Glomerular visceral epithelial cell (primary cell): ENCODE measurements around the gene PER3.

Experiments used
- DNase-seq: peaks from one replicate; pipeline ENCODE4 v3.0.0-alpha.2; 2016; ENCODE audit errors: extremely low spot score

The PER3 gene

DNA sequence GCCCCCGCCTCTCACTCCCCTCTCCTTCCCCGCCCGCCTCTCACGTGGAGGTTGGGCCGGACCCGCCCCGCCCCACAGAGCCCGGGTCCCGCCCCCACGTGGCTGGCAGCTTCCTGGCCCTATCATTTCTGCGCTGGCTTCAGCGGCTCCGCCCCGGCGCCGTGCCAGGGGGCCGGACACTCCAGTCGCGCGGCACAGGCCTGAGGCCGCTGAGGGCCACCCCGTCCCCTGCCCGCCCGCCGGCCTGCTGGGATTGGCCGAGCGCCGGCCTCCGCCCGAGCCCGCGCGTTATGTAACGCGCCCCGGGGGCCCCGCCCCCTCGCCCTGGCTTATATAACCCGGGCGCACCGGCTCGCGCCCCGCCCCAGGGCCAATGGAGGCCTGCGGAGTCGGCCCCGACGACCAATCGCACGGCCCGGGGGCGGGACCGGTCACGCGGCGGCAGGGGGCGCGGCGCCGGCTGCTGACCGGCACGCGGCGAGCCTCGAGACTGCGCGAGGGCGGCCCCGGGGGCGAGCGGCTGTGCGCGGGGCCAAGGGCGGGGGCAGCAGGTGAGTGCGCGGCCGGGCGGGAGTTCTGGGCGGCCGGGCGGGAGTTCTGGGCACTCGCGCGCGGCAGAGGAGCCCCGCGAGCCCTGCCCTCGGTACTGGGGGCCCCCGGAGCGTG is at the start of gene PER3:
PER3 (plus strand) TSS at position 466 of the 666 bp plus-strand sequence. CDS start 587 bp downstream, outside the sequence.
- peak; percentile 99 for DNase-seq

DNA sequence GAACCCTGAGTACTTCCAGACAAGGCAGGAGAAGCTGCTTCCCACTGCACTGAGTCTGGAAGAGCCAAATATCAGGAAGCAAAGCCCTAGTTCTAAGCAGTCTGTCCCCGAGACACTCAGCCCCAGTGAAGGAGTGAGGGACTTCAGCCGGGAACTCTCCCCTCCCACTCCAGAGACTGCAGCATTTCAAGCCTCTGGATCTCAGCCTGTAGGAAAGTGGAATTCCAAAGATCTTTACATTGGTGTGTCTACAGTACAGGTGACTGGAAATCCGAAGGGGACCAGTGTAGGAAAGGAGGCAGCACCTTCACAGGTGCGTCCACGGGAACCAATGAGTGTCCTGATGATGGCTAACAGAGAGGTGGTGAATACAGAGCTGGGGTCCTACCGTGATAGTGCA is 46.0 kb upstream of the PER3 start:
- DNase-seq, result no peak

- no peak for DNase-seq
These were observed 40.7 kb upstream of the PER3 start for GRCh38 chr1:7743346-7743745.

DNA sequence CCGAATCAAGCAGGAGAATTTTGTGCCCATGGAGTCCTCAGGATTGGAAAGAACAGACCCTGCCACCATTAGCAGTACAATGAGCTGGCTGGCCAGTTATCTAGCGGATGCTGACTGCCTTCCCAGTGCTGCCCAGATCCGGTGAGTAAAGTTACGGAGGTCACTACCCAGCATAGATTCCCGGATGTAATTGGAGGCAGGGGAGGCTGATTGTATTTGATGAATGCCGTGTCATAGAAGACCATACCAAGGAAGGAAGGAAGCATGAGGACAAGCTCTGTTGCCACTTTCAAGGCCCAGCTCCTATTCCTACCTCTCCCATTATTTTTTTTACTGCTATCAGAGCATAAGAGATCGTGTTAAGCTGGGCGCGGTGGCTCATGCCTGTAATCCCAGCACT is 39.2 kb upstream of the PER3 start:
- DNase-seq, result no peak

DNA sequence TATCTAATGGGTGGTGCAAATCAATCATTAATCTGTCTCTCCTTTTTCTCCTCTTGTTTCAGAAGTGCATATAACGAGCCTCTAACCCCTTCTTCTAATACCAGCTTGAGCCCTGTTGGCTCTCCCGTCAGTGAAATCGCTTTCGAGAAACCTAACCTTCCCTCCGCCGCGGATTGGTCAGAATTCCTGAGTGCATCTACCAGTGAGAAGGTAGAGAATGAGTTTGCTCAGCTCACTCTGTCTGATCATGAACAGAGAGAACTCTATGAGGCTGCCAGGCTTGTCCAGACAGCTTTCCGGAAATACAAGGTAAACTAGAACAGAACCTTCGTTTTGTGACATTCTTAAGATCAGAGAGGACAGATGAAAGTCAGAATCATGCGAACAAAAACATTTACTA is 38.3 kb upstream of the PER3 start:
- DNase-seq, result no peak

DNA sequence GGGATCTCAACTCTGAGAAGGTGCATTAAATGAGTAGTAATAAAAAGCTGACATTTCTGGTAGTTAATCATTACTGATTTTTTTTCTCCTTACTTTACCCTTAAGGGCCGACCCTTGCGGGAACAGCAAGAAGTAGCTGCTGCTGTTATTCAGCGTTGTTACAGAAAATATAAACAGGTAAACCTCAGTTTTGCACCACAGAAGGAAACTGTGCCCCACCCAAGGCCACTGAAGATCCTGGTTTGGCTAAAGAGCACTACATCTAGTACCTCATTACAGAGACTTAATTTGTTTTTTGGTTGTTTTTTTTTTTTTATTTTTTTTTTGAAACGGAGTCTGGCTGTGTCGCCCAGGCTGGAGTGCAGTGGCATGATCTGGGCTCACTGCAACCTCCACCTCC is 36.5 kb upstream of the PER3 start:
- no peak for DNase-seq

DNA sequence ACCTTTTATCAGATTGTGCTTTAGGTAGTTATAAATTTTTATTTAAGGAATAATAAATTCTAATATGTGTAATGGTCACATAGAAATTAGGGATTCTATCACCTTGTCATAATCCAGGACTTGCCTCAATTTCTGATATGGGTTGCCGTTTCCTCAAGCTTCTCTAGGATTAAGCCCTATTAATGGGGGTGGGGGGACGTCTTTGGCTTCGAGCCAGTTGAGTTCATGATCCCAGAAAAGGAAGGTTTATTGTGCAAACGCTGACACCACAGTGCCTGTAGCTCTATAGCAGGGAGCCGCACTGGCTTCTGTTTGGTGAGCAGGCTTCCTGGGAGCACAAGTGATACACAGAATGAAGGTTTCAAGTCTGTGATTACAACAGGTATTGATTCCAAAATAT is 35.0 kb upstream of the PER3 start:
- no peak for DNase-seq

DNA sequence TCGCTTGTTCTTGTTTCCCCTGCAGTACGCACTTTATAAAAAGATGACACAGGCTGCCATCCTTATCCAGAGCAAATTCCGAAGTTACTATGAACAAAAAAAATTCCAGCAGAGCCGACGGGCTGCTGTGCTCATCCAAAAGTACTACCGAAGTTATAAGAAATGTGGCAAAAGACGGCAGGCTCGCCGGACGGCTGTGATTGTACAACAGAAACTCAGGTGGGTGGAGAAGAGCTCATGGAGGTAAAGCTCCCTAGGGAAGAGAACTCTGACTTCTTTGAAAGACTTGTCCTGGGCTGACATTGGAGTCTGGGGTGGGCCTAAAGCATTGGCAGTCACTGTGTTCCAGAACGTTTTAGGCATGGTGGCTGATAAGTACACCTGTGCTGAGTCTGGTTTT is 32.9 kb upstream of the PER3 start:
- DNase-seq, result no peak

- peak; percentile 54 for DNase-seq
These were observed 31.3 kb upstream of the PER3 start for GRCh38 chr1:7752512-7753417.

- DNase-seq, result no peak
These were observed 30.4 kb upstream of the PER3 start for GRCh38 chr1:7753641-7754040.

DNA sequence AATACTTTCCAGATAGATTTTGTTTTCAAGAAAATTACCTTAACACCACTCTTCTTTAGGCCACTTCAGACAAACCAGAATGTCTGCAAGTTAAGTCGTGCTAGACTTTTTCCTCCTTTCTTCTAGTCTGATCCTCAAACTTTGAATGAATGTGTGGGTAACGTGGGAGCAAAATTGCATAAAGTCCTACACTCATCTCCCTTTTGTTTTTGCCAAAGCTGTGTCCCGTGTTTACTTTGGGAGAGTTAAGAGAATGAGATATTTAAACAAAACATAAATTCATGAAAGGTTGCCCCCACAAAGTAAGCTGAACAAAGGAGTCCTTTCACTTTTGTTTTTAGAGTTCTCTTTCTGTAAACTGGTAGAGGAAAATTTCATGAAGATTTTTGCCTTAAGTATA is 29.9 kb upstream of the PER3 start:
- no peak for DNase-seq

DNA sequence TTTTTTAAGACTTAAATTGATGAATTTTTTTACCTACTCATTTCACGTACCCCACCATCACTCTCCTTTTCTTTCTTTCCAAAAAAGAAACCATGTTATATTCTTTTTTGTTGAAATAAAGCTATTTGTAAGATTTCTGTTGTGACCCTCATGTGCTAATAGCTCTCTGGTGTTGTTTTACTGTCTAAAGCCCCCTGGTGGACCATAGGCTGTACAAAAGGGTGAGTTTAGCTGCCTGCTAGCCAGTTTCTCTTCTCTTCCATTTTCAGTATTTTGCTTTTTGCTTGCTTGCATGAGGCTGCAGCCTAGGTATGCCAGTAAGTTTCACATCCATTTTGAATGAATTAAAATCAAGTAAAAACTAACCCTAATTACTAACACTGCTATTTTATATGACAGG is 28.6 kb upstream of the PER3 start:
- DNase-seq, result peak; percentile 5

- DNase-seq, result no peak
These were observed 23.8 kb upstream of the PER3 start for GRCh38 chr1:7760245-7760644.

DNA sequence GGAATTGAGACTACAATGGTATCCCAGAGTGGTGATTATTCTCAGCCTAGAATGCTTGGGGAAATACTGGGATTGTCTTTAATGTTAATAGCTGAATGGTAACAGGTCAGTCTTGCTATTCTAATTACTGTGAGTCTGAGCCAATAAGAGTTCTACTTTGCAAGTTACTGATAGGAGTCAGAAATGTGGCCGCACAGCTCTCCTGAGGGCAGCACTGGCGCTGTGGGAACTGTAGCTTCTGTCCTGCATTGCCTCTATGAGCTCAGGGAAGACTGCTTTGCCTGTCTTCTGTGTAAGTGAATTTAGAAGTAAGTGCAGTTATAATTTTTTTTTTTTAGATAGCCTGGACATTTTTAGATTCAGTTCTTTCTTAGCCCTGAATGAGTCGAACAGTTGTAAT is 23.0 kb upstream of the PER3 start:
- DNase-seq, result no peak

- no peak for DNase-seq
These were observed 16.9 kb upstream of the PER3 start for GRCh38 chr1:7767176-7767575.

- DNase-seq, result no peak
These were observed 15.5 kb upstream of the PER3 start for GRCh38 chr1:7768583-7768982.

DNA sequence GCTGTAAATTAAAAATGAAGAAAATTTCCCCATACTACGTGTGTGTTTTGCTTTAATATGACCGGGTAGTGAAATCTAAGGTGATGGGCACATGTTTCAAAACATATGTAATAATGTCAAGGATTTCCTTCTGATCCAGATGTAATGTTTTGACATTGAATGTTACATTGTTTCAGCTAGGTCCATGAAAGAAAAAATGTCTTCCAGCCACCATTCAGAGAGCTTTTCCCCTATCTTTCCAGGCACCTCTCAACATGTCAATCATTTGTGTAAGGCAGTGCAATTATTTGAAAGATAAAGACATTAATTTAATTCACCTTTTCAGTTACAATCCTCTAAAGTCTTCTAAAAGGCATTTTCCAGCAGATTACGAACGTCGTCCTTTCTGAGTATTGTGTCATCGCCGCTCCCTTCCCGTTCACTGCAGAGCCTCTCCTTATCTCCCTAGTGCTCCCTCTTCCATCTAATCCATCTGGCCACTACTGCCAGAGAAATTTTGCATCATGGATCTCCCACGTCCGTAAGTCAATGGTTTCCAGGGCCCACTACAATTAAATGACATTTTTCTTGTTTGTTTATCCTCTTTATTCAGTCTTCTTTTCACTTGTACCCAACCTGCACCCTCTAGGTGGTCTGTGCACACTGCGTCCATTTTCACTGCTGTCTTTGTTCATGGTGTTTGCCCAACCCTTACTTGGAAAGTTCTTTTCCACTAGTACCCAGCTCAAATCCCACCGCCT is 14.2 kb upstream of the PER3 start:
- DNase-seq, result no peak

GRCh38 chr1:7770669-7770996 is 13.5 kb upstream of the PER3 start:
- DNase-seq, result no peak

GRCh38 chr1:7770997-7771822 is 12.9 kb upstream of the PER3 start, which contains the start of gene VAMP3:
VAMP3 (plus strand) TSS chr1:7771296; CDS start chr1:7771384, 88 bp downstream.
- DNase-seq, result peak; percentile 87

- no peak for DNase-seq
These were observed 12.2 kb upstream of the PER3 start for GRCh38 chr1:7771823-7772299.

DNA sequence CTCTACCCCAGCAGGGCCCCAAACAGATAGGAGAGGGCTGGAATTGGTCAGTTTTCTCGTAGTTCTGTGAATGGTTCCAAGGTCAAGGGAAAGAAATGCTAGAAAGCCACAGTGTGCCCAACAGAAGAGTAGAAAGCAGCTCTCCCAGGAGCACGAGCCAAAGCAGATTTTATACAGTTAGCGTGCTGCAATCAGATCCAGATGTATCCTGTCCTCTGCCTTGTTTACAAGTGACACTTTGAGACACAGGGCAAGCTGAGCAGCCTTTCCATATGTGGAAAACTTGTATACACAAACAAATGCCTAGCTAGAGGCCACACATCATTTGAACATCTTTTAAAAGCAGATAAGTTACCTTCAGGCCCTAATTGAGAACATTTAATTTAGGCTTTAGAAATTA is 6.5 kb upstream of the PER3 start:
- DNase-seq, result no peak
